ENCODE data around the gene HOXB8. TPM values are rescaled to one million over a fixed set of nuclear protein-coding genes. Genes with fewer than 3 reads are reported as not detected.
A peak's percentile ranks its signal among the peaks of the same experiment; 100 is the strongest.

The HOXB8 gene
- total RNA-seq, 4 donors from 2014 or later, result 1.8 to 21.3 (median 8.9) TPM

- Histone ChIP-seq H3K9me3 (no peaks in the 10 kb centered on the region), H3K4me1 (peaks cover 0 to 64% (median 32%) of the 10 kb centered on the region in 4 donors), H3K4me3 (peak overlapping the region in 3 of 4 donors; percentile 5 to 25 (median 17)), H3K27me3 (peaks cover 98% of the 10 kb centered on the region), H3K36me3 (no peaks in the 10 kb centered on the region), H3K27ac (peak overlapping the region; percentile 86 to 93 (median 90))
- WGBS, 2 donors (ENCODE audit: low coverage in 1 of 2), result 33% methylated on average over 5 of the region's 5 CpGs; no CpG with 5 or more reads in 1 of the 2 donors
- in situ Hi-C loops (cut with MboI; ENCODE audit: low pct_ligation_motif_present in 1 of 4, low pct_unique_long_range_greater_than_20kb in 1 of 4, low sequenced_read_pairs in 3 of 4) (no loop called here), intact Hi-C loops (cut with DNase I; ENCODE audit: low total_unique reads) (no loop called here)
- TF ChIP-seq EP300 (IDR thresholded peaks at IDR 0.05; ENCODE audit: low read depth), result no peak
- TF ChIP-seq, protein P1, sequence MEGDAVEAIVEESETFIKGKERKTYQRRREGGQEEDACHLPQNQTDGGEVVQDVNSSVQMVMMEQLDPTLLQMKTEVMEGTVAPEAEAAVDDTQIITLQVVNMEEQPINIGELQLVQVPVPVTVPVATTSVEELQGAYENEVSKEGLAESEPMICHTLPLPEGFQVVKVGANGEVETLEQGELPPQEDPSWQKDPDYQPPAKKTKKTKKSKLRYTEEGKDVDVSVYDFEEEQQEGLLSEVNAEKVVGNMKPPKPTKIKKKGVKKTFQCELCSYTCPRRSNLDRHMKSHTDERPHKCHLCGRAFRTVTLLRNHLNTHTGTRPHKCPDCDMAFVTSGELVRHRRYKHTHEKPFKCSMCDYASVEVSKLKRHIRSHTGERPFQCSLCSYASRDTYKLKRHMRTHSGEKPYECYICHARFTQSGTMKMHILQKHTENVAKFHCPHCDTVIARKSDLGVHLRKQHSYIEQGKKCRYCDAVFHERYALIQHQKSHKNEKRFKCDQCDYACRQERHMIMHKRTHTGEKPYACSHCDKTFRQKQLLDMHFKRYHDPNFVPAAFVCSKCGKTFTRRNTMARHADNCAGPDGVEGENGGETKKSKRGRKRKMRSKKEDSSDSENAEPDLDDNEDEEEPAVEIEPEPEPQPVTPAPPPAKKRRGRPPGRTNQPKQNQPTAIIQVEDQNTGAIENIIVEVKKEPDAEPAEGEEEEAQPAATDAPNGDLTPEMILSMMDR (IDR thresholded peaks at IDR 0.05), result no peak
- TF ChIP-seq POLR2A (IDR thresholded peaks at IDR 0.05), result peak; percentile 82
- TF ChIP-seq POLR2AphosphoS5 (IDR thresholded peaks at IDR 0.05), result peak; percentile 71 to 92 (median 92)
- peak; percentile 87 for DNase-seq
Observed at GRCh38 chr17:48639136-48639535, 24.0 kb upstream of the HOXB8 start.

DNA sequence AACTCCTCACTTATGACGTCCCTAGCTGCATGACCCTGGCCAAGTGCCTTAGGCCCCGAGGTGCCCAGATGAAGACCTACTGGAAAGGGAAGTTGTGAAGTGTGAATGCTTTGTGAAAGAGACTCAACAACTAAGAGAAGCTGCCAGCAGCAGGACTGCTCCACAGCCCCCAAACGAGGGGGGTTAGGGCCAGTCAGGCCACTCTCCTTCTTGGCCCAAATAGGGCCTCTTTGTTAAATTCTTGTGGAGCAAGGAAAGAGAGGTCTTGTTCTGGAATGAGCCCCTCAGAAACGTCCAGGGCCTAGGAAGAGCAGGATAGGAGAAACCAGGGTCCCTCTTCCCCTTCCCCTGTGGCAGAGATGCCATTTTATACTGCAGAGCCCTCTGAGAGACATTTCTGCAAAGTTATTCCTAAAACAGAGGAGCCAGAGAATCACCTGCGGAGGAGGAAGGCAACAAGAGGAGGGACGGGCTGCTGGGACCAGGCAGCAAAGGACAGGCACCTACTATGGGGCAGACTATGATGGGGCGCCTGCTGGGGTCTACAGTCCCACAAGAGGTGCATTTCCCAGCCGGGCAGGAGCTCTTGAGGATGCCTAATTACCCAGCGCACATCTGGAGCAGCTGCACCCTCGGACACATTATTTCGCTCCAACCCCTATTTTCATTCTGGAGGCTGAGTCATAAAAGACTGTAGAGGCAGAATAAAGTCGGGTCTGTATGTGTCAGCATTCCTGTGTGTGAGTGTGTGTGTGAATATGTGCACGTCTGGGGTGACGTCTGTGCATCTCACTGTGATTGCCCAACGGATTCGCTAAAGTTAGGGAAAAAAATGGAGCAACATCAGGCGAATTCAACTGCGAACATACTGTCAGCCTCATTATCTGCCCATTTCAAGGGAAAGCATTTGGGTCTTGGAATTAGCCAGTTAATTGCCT, 22.5 kb upstream of the HOXB8 start:
- Histone ChIP-seq H3K36me3 (no peaks in the 10 kb centered on the region), H3K9me3 (no peaks in the 10 kb centered on the region), H3K4me3 (peak overlapping the region in 2 of 4 donors; percentile 2 to 25), H3K4me1 (peaks cover 0 to 77% (median 46%) of the 10 kb centered on the region in 4 donors), H3K27ac (peak overlapping the region; percentile 86 to 93 (median 90)), H3K27me3 (peaks cover 98% of the 10 kb centered on the region)
- intact Hi-C loops (cut with DNase I; ENCODE audit: low total_unique reads), result no loop called here
- TF ChIP-seq POLR2A (IDR thresholded peaks at IDR 0.05) (no peak), POLR2AphosphoS5 (IDR thresholded peaks at IDR 0.05) (no peak), EP300 (IDR thresholded peaks at IDR 0.05; ENCODE audit: low read depth) (no peak)
- TF ChIP-seq, protein P1 (IDR thresholded peaks at IDR 0.05), result no peak
- DNase-seq, result no peak
- WGBS, 2 donors (ENCODE audit: low coverage in 1 of 2), result 36 to 58% methylated on average over 10 to 18 of the region's 18 CpGs
- in situ Hi-C loops (cut with MboI; ENCODE audit: low pct_ligation_motif_present in 1 of 4, low pct_unique_long_range_greater_than_20kb in 1 of 4, low sequenced_read_pairs in 3 of 4), result no loop called here

- peaks cover 0 to 82% (median 53%) of the 10 kb centered on the region in 4 donors for H3K4me1 ChIP-seq
- peak overlapping the region; percentile 83 to 93 (median 88) for H3K27ac ChIP-seq
- H3K27me3 ChIP-seq, result peaks cover 97% of the 10 kb centered on the region
- peak overlapping the region in 1 of 4 donors; percentile 25 for H3K4me3 ChIP-seq
- in situ Hi-C loops (cut with MboI; ENCODE audit: low pct_ligation_motif_present in 1 of 4, low pct_unique_long_range_greater_than_20kb in 1 of 4, low sequenced_read_pairs in 3 of 4) (no loop called here), intact Hi-C loops (cut with DNase I; ENCODE audit: low total_unique reads) (no loop called here)
- H3K36me3 ChIP-seq, result no peaks in the 10 kb centered on the region
- TF ChIP-seq POLR2A (IDR thresholded peaks at IDR 0.05), result no peak
- TF ChIP-seq, protein P1 (IDR thresholded peaks at IDR 0.05), result peak; percentile 55 to 70 (median 67)
- TF ChIP-seq POLR2AphosphoS5 (IDR thresholded peaks at IDR 0.05), result peak in 1 of 3 donors; percentile 36
- no peak for TF ChIP-seq EP300 (IDR thresholded peaks at IDR 0.05; ENCODE audit: low read depth)
- H3K9me3 ChIP-seq, result no peaks in the 10 kb centered on the region
- WGBS, 2 donors (ENCODE audit: low coverage in 1 of 2), result 6 to 8% methylated on average over 20 to 34 of the region's 39 CpGs
- peak; percentile 89 for DNase-seq
Observed at GRCh38 chr17:48636177-48637018, 21.3 kb upstream of the HOXB8 start.
